OCI-LY7 (cell line): ENCODE measurements around the gene SLX4IP. TPM values are rescaled to one million over a fixed set of nuclear protein-coding genes. Genes with fewer than 3 reads are reported as not detected.

Experiments
- BruUV-seq: library from RNA; stranded (reverse); fragments of 400-500 nt; replicated peaks from 2 replicates; lab custom pipeline; 2021; lab: Mats Ljungman, UMichigan
- CTCF ChIA-PET: fragments of 300-600 bp; sonication (Branson Sonifier 250); formaldehyde crosslinking; loops from one replicate; lab custom pipeline; 2022; ENCODE audit warnings: antibody characterized with exemption; ENCODE audit not compliant: unreplicated experiment; lab: Charles Lee
- POLR2A ChIA-PET: fragments of 300-600 bp; sonication (Branson Sonifier 250); formaldehyde crosslinking; loops from one replicate; lab custom pipeline; 2022; ENCODE audit warnings: antibody characterized with exemption; lab: Charles Lee
- DNase-seq: peaks from one replicate; pipeline ENCODE4 v3.0.0-alpha.2; 2015; ENCODE audit warnings: low spot score
- H2AFZ ChIP-seq: fragments of 200-600 bp; sonication (generic), shearing (Covaris generic); 2 replicates; pipeline ENCODE4 v1.6.1; 2014; ENCODE audit warnings: mild to moderate bottlenecking, antibody characterized with exemption, low read length, moderate library complexity
- H3K27ac ChIP-seq: fragments of 200-600 bp; sonication (generic); 2 replicates; pipeline ENCODE4 v1.5.1; 2014; ENCODE audit warnings: mixed run types, low read depth, mild to moderate bottlenecking, moderate library complexity, low read length, inconsistent platforms; ENCODE audit not compliant: poor library complexity, severe bottlenecking
- H3K36me3 ChIP-seq: fragments of 200-600 bp; sonication (generic); 2 replicates; pipeline ENCODE4 v1.6.1; 2014; ENCODE audit warnings: mild to moderate bottlenecking, antibody characterized with exemption, low read length, moderate library complexity, mixed read lengths; ENCODE audit not compliant: insufficient read depth
- H3K4me1 ChIP-seq: fragments of 200-600 bp; sonication (generic); 2 replicates; pipeline ENCODE4 v1.5.1; 2014; ENCODE audit warnings: mild to moderate bottlenecking, low read length; ENCODE audit not compliant: insufficient read depth, poor library complexity, severe bottlenecking
- H3K4me2 ChIP-seq: fragments of 200-600 bp; sonication (generic); 2 replicates; pipeline ENCODE4 v1.6.1; 2014; ENCODE audit warnings: mild to moderate bottlenecking, low read length
- H3K4me3 ChIP-seq: fragments of 200-600 bp; sonication (generic); 2 replicates; pipeline ENCODE4 v1.5.1; 2014; ENCODE audit warnings: mild to moderate bottlenecking, low read depth, low read length; ENCODE audit not compliant: poor library complexity, severe bottlenecking
- H3K79me2 ChIP-seq: fragments of 200-600 bp; sonication (generic); 2 replicates; pipeline ENCODE4 v1.6.1; 2016; ENCODE audit warnings: low read depth, mild to moderate bottlenecking, low read length, moderate library complexity, mixed read lengths; ENCODE audit not compliant: insufficient read depth
- H3K9me2 ChIP-seq: fragments of 200-600 bp; sonication (generic); 2 replicates; pipeline ENCODE4 v1.6.1; 2016; ENCODE audit warnings: mild to moderate bottlenecking, low read length, mixed read lengths; ENCODE audit not compliant: insufficient read depth
- H3K9me3 ChIP-seq: fragments of 200-600 bp; sonication (generic); 2 replicates; pipeline ENCODE4 v1.6.1; 2014; ENCODE audit warnings: mild to moderate bottlenecking, mixed run types, low read length, mixed read lengths
- H4K20me1 ChIP-seq: fragments of 200-600 bp; sonication (generic); 2 replicates; pipeline ENCODE4 v1.6.1; 2014; ENCODE audit warnings: mild to moderate bottlenecking, antibody characterized with exemption, low read length, moderate library complexity, mixed read lengths; ENCODE audit not compliant: insufficient read depth
- EZH2phosphoT487 ChIP-seq: fragments of 200-600 bp; sonication (generic); IDR thresholded peaks from 2 replicates; pipeline ENCODE4 v1.6.1; 2018; ENCODE audit warnings: low read depth, borderline replicate concordance, mild to moderate bottlenecking, mixed run types, antibody characterized with exemption, low read length, moderate library complexity, mixed read lengths
- intact Hi-C: fragments of 100-400 bp; cut with micrococcal nuclease; formaldehyde crosslinking; loops from one replicate; pipeline ENCODE4 v1.10.0; 2022; ENCODE audit not compliant: unreplicated experiment
- total RNA-seq, 2 experiments: library from RNA; depleted of rRNA in 1 of 2; stranded (reverse); fragments of >200 nt in 1 of 2; shearing (Covaris generic) in 1 of 2; gene quantifications; 2 replicates each; pipeline ENCODE4 v1.2.3, GENCODE V29; 2014 to 2022
- TF ChIP-seq, protein P1 (sequence below): fragments of 200-600 bp; sonication (generic); conservative IDR thresholded peaks from 2 replicates; pipeline ENCODE4 v1.5.1; 2014; ENCODE audit warnings: mild to moderate bottlenecking, antibody characterized with exemption, low read length, moderate library complexity, mixed read lengths

SLX4IP gene
- total RNA-seq, 2 experiments from 2014 or later, result 4.1 to 9.2 TPM

GRCh38 chr20:10573273-10573950 lies 138.3 kb downstream of the SLX4IP start:
- ChIA-PET CTCF (no interaction called here), POLR2A (interaction anchor here (1.1 kb wide), 1 partner anchor 9 kb away, joined by 3 read pairs; no protein-coding TSS in a partner anchor)
- H3K4me2 ChIP-seq, result no peak overlapping the region
- intact Hi-C loops, result no loop called here
- no peak overlapping the region for H3K4me3 ChIP-seq
- H3K79me2 ChIP-seq, result no peaks in the 10 kb centered on the region
- H3K9me3 ChIP-seq, result no peaks in the 10 kb centered on the region
- no TSS peak for BruUV-seq
- DNase-seq, result no peak
- no peaks in the 10 kb centered on the region for H4K20me1 ChIP-seq
- TF ChIP-seq, protein P1, sequence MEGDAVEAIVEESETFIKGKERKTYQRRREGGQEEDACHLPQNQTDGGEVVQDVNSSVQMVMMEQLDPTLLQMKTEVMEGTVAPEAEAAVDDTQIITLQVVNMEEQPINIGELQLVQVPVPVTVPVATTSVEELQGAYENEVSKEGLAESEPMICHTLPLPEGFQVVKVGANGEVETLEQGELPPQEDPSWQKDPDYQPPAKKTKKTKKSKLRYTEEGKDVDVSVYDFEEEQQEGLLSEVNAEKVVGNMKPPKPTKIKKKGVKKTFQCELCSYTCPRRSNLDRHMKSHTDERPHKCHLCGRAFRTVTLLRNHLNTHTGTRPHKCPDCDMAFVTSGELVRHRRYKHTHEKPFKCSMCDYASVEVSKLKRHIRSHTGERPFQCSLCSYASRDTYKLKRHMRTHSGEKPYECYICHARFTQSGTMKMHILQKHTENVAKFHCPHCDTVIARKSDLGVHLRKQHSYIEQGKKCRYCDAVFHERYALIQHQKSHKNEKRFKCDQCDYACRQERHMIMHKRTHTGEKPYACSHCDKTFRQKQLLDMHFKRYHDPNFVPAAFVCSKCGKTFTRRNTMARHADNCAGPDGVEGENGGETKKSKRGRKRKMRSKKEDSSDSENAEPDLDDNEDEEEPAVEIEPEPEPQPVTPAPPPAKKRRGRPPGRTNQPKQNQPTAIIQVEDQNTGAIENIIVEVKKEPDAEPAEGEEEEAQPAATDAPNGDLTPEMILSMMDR, result no peak
- TF ChIP-seq EZH2phosphoT487, result no peak
- H3K36me3 ChIP-seq, result no peaks in the 10 kb centered on the region
- H2AFZ ChIP-seq, result no peak overlapping the region
- no peaks in the 10 kb centered on the region for H3K4me1 ChIP-seq
- H3K27ac ChIP-seq, result no peak overlapping the region
- H3K9me2 ChIP-seq, result no peaks in the 10 kb centered on the region

- intact Hi-C loops, result no loop called here
- no TSS peak for BruUV-seq
- no peak overlapping the region for H2AFZ ChIP-seq
- TF ChIP-seq, protein P1, result no peak
- TF ChIP-seq EZH2phosphoT487, result no peak
- no peaks in the 10 kb centered on the region for H4K20me1 ChIP-seq
- H3K9me3 ChIP-seq, result no peaks in the 10 kb centered on the region
- ChIA-PET POLR2A (interaction anchor here (1.1 kb wide), 1 partner anchor 9 kb away, joined by 3 read pairs; no protein-coding TSS in a partner anchor), CTCF (no interaction called here)
- no peak for DNase-seq
- no peaks in the 10 kb centered on the region for H3K36me3 ChIP-seq
- H3K4me3 ChIP-seq, result no peak overlapping the region
- H3K4me2 ChIP-seq, result no peak overlapping the region
- H3K9me2 ChIP-seq, result no peaks in the 10 kb centered on the region
- H3K4me1 ChIP-seq, result no peaks in the 10 kb centered on the region
- H3K27ac ChIP-seq, result no peak overlapping the region
- no peaks in the 10 kb centered on the region for H3K79me2 ChIP-seq
Measured at GRCh38 chr20:10573951-10574339, 138.8 kb downstream of the SLX4IP start.
